Measurements from ENCODE around the gene GSTT2. TPM values are rescaled to one million over a fixed set of nuclear protein-coding genes. Genes with fewer than 3 reads are reported as not detected.

GSTT2 gene
- total RNA-seq, 1 donor from 2014 or later = 0.76 TPM

DNA sequence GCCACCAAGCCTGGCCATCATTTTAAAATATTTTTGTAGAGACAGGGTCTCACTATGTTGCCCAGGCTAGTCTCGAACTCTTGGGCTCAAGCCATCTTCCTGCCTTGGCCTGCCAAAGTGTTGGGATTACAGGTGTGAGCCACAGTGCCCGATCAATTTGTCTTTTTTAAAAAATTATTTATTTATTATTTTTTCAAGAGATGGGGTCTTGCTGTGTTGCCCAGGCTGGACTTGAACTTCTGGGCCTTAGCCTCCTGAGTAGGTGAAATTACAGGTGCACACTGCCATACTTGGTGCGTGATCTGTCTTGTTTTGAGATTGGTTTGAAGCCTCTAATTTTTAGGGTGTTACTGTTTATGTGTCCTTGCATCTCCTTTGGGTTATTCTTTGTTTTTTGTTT is 41.4 kb downstream of the GSTT2 start:
- no peak overlapping the region for H3K27ac Mint-ChIP-seq (ENCODE audit: unreplicated experiment)
- H3K36me3 Mint-ChIP-seq (ENCODE audit: unreplicated experiment) = no peaks in the 10 kb centered on the region
- H3K4me1 Mint-ChIP-seq (ENCODE audit: low read depth, unreplicated experiment) = no peaks in the 10 kb centered on the region
- H3K27me3 Mint-ChIP-seq (ENCODE audit: unreplicated experiment) = peaks cover 2% of the 10 kb centered on the region
- H3K9me3 Mint-ChIP-seq (ENCODE audit: unreplicated experiment) = no peaks in the 10 kb centered on the region
- TF ChIP-seq, protein P1, sequence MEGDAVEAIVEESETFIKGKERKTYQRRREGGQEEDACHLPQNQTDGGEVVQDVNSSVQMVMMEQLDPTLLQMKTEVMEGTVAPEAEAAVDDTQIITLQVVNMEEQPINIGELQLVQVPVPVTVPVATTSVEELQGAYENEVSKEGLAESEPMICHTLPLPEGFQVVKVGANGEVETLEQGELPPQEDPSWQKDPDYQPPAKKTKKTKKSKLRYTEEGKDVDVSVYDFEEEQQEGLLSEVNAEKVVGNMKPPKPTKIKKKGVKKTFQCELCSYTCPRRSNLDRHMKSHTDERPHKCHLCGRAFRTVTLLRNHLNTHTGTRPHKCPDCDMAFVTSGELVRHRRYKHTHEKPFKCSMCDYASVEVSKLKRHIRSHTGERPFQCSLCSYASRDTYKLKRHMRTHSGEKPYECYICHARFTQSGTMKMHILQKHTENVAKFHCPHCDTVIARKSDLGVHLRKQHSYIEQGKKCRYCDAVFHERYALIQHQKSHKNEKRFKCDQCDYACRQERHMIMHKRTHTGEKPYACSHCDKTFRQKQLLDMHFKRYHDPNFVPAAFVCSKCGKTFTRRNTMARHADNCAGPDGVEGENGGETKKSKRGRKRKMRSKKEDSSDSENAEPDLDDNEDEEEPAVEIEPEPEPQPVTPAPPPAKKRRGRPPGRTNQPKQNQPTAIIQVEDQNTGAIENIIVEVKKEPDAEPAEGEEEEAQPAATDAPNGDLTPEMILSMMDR (IDR thresholded peaks at IDR 0.05; ENCODE audit: partially characterized antibody, unreplicated experiment) = no peak
- no peak overlapping the region for H3K4me3 Mint-ChIP-seq (ENCODE audit: unreplicated experiment)
- no peak for DNase-seq

DNA sequence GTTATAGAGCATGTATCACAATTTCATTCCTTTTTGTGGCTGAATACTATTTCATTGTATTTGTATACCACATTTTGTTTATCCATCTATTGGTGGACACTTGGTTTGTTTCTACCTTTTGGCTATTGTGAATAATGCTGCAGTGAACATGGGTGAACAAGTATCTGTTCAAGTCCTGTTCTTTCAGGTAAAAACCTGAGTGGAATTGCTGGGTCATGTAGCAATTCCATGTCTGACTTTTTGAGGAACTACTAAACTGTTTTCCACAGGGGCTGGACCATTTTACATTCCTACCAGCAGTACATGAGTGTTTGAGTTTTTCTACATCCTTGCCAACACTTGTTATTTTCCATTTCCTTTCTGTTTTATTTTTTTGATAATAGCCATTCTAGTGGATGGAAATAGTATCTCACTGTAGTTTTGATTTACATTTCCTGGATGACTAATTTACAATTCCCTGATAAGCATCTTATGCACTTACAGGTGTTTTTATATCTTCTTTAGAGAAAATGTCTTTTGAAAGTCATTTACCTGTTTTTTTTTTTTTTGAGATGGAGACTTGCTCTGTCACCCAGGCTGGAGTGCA is 43.4 kb downstream of the GSTT2 start:
- H3K27me3 Mint-ChIP-seq (ENCODE audit: unreplicated experiment) = peaks cover 2% of the 10 kb centered on the region
- peaks cover 2% of the 10 kb centered on the region for H3K4me1 Mint-ChIP-seq (ENCODE audit: low read depth, unreplicated experiment)
- no peak for DNase-seq
- H3K4me3 Mint-ChIP-seq (ENCODE audit: unreplicated experiment) = no peak overlapping the region
- TF ChIP-seq, protein P1 (IDR thresholded peaks at IDR 0.05; ENCODE audit: partially characterized antibody, unreplicated experiment) = no peak
- no peaks in the 10 kb centered on the region for H3K9me3 Mint-ChIP-seq (ENCODE audit: unreplicated experiment)
- no peaks in the 10 kb centered on the region for H3K36me3 Mint-ChIP-seq (ENCODE audit: unreplicated experiment)
- H3K27ac Mint-ChIP-seq (ENCODE audit: unreplicated experiment) = no peak overlapping the region

DNA sequence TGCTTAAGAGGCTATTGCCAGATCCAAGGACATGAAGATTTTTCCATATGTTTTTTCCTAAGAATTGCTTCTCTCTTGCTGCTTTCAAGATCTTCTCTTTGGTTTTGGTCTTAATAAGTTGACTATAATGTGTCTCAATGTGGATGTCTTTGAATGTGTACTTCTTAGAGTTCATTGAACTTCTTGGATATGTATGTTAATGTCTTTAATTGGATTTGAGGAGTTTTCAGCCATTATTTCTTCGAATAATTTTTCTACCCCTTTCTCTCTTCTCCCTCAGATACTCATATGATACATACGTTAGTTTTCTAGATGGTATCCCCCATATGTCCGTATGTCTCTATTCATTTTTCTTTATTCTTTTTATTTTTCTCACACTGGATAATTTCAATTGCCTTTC is 44.4 kb downstream of the GSTT2 start:
- Mint-ChIP-seq H3K4me1 (ENCODE audit: low read depth, unreplicated experiment) (peaks cover 2% of the 10 kb centered on the region), H3K9me3 (ENCODE audit: unreplicated experiment) (no peaks in the 10 kb centered on the region), H3K27ac (ENCODE audit: unreplicated experiment) (no peak overlapping the region), H3K36me3 (ENCODE audit: unreplicated experiment) (no peaks in the 10 kb centered on the region), H3K4me3 (ENCODE audit: unreplicated experiment) (no peak overlapping the region), H3K27me3 (ENCODE audit: unreplicated experiment) (peaks cover 4% of the 10 kb centered on the region)
- TF ChIP-seq, protein P1 (IDR thresholded peaks at IDR 0.05; ENCODE audit: partially characterized antibody, unreplicated experiment) = no peak
- DNase-seq = no peak

DNA sequence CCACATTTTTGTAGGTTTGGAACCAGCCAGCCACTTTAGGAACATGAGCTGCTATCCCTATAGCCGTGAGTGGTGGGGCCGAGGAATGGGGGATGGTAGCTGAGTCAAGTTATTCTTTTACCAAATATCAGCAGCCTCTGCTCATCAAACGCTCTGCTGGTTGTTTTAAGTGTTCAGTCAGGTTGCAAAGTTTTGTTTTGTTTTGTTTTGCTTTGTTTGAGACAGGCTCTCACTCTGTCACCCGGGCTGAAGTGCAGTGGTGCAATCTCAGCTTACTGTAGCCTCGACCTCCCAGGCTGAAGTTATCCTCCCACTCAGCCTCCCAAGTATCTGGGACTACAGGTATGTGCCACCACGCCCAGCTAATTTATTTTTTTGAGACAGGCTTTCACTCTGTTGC is 45.5 kb downstream of the GSTT2 start:
- Mint-ChIP-seq H3K27me3 (ENCODE audit: unreplicated experiment) (peaks cover 4% of the 10 kb centered on the region), H3K36me3 (ENCODE audit: unreplicated experiment) (no peaks in the 10 kb centered on the region), H3K4me3 (ENCODE audit: unreplicated experiment) (no peak overlapping the region), H3K9me3 (ENCODE audit: unreplicated experiment) (no peaks in the 10 kb centered on the region), H3K4me1 (ENCODE audit: low read depth, unreplicated experiment) (peaks cover 4% of the 10 kb centered on the region), H3K27ac (ENCODE audit: unreplicated experiment) (no peak overlapping the region)
- TF ChIP-seq, protein P1 (IDR thresholded peaks at IDR 0.05; ENCODE audit: partially characterized antibody, unreplicated experiment) = no peak
- no peak for DNase-seq

DNA sequence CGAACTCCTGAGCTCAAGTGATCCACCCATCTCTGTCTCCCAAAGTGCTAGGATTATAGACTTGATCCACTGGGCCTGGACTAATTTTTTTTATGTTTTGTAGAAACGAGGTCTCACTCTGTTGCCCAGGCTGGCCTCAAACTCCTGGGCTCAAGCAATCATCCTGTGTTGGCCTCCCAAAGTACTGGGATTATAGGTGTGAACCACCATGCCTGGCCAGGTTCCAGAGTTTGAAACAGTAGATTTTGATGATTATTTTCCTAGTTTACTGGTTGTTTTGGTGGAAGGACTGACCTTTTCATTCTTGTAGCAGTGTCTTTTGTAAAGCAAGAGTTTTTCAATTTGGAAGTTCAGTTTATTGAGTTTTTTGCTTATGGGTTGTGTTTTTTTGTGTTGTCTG is 46.1 kb downstream of the GSTT2 start:
- no peaks in the 10 kb centered on the region for H3K36me3 Mint-ChIP-seq (ENCODE audit: unreplicated experiment)
- H3K9me3 Mint-ChIP-seq (ENCODE audit: unreplicated experiment) = no peaks in the 10 kb centered on the region
- H3K27ac Mint-ChIP-seq (ENCODE audit: unreplicated experiment) = no peak overlapping the region
- TF ChIP-seq, protein P1 (IDR thresholded peaks at IDR 0.05; ENCODE audit: partially characterized antibody, unreplicated experiment) = no peak
- DNase-seq = no peak
- peaks cover 4% of the 10 kb centered on the region for H3K27me3 Mint-ChIP-seq (ENCODE audit: unreplicated experiment)
- peaks cover 4% of the 10 kb centered on the region for H3K4me1 Mint-ChIP-seq (ENCODE audit: low read depth, unreplicated experiment)
- no peak overlapping the region for H3K4me3 Mint-ChIP-seq (ENCODE audit: unreplicated experiment)
